CD1c-positive myeloid dendritic cell (primary cell): ENCODE data around the gene LHX2.

Experiments
- DNase-seq: peaks from one replicate; pipeline ENCODE4 v3.0.0-alpha.2; 2016; ENCODE audit errors: extremely low spot score

Gene LHX2

DNA sequence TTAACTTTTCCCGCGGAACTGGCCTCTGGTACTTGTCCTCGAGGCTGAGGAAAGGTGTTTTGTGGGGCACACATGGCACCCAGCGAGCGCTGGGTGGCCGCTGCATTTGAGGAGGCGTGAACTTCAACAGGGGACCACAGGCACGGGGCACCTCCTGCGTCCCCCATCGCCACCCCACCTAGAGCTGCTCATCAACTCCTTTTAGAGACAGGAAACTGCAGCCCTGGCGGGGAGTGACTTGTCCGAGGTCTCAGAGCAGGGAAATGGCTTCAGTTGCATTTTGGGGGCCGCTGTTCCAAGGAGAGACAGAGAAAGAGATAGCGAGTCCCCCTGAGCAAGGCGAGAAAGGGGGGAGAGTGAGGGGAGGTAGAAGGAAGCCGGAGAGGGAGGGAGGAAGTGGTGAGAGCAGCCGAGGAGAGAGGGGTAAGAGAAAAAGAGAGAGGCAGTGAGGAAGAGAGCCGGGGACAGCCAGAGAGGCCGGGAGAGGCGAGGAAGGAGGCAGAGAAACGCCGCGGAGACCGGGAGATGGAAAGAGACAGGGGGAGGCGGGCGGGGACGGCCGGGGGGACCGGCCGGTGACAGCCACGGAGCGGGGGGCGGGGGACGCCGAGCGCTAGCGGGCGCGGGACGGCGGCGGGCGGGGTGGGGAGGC, 12.5 kb upstream of the LHX2 start:
- no peak for DNase-seq

DNA sequence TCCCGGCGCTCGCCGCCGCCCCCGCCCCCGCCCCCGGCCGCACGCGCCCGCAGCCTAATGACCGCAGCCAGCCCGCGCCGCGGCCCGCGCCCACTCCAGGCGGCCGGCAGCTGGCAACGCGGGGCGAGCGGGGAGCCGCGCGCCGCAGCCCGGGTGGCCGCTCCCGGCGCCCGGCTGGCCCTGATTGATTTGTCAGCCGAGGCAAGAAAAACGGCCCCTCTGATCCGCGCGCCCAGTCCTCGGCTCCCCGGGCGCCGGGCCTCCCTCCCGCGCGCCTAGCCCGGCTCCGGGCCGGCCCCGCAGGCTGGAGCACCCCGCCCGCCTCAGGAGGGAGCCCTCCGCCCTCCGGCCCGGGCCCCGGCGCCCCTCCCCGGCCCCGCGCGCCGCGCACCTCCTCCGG, 11.9 kb upstream of the LHX2 start:
- no peak for DNase-seq

DNA sequence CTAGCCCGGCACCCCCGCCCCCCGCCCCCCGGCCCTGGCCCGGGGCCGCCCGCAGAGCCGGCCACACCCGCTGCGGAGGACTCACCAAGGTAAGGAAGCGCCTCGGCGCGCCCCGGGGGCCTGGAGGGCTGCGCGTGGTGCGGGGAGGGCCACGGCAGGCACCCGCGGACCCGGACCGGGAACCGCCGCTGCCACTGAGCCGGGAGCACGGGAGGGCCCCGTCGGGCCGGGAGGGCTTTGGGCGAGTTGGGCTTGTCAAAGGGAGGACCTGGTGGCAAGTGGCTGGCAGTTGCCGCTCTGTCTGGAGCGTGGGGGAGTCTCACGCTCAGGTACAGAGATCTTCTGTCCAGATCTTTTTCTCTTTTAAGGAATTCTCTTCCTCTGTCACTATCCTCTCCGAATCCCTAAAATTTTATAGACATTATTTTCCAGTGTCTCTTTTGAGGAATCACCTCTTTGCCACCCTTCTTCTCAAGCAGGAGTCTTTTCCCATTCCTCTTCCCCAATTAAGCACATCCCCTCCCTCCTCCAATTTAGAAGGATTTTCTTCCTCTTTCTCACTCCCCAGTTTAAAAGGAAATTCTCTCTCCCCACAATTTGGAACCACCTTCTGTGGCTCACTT, 11.3 kb upstream of the LHX2 start:
- DNase-seq: no peak

DNA sequence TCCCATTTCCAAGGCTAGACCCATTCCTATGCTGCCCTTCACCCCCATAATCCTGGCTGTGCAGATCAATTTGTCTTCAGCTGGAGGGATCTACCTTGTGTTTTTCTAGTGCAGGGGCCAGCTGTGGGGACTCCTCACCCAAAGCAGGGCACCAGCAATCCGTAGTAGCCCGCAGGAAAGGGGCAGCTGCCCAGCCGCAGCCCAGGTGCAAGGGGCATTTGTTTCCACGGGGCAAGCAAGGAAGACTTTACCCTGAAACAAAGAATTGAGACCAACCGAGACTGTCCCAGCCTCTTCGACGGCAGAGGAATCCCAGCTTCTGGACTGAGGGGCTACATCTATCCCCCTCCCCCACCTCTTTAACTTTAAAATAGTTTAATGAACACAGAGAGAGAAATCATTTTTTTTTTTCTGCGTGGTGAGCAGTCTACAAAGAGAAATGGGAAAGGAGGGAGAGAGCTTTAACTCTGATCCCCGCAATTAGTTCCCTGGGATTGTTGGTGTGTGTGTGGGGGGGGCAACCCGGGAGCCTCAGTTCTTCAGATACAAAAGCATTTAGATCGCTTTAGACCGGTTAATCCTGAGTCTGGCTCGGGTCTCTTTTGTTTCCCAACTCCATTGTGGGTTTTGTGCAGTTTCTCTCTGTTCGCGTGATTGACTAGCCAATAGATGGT, 10.6 kb upstream of the LHX2 start:
- no peak for DNase-seq

DNA sequence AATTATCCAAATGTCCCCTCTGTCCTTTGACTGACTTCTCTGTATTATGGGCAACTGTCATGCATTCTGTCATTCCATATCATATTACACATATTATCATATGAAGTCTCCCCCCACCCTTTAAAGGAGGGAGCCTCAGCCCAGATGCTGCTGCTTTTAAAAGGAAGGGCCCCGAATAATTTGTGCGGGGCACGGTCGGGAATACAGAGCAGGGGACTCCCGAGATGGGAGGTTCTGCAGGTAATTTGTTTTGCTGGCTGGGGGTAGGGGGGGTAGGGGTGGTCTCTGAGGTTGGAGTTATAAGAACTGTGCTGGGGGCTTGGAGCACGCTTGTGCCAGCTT, 10.1 kb upstream of the LHX2 start:
- no peak for DNase-seq

DNA sequence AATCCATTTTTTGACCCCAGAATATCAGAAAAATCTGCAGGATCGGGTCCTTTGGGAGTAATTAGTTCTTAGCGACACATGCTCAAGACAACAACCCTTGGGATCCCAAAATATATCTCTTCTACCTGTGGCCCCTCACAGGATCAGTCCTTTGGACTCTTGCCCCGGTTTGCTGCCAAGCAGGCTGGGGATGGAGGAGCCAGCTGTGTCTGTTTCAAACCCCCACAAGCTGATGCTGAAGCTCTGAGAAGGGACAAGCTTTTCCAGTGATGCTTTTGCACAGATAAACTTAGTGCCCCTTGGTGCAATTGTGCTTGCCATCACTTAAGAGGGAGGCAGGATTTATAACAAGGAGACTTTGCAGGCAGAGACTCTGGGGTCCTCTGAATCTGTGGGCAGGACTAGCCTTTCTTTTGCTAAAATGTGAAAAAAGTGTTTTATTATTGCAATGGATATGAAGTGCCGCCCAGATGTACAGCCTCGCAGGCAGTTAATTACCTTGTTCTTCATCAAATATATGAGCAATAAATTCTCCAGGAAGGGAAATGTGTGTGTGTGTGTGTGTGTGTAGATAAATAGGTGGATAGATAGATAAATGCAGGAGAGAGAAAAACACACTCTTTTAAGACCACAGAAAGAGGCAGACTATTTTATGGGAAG, 9.6 kb upstream of the LHX2 start:
- no peak for DNase-seq

DNA sequence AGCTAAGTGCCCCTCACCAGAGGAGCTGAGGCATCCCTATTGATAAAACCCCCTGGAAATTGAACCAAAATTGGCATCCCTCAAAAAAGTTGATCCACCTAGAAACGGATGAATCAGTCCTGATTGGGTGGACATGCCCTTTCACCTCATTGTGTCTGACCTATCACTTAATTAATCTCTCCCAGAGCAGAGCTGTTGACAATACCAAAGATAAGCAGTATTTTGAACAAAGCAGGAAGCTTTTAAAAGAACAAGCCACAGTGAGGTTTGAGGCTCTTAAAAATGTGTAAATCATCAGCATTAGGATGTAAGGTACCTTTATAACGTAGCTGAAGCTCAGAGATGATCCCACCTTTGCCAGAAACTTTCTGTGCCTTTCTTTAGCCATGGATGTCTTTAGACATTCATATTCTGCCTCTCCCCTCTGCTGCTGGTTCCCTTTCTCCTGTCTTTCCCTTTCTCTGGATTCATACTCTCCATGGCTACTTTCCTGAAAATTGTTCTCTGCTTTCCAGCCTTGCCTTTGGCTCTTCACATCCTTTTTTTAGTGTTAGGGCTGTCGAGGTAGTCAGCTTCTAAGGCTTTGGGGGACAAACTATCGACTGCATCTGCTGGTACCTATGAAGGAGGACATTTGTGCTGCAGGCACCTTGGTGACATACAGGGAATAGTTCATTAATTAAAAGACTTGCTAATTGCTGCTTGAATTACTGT, 7.8 kb upstream of the LHX2 start:
- no peak for DNase-seq

DNA sequence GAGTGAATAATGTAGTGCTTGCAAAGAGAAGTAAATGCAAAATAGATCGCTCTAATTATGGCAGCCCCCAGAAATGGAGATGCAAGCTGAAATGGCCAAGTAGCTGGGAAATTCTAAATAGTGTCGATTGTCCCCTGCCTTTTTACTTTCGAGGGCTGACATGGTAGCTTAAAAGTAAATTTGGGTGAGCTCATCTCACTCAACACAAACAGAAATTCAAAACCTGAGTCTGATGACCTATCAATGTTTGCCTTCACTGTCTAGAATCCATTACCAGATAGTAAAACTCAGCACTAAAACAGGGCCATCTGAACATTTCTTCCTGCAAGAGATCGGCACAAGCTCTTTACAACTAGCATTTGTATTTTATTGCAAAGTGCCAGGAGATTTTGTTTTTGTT, 7.0 kb upstream of the LHX2 start:
- DNase-seq: no peak

DNA sequence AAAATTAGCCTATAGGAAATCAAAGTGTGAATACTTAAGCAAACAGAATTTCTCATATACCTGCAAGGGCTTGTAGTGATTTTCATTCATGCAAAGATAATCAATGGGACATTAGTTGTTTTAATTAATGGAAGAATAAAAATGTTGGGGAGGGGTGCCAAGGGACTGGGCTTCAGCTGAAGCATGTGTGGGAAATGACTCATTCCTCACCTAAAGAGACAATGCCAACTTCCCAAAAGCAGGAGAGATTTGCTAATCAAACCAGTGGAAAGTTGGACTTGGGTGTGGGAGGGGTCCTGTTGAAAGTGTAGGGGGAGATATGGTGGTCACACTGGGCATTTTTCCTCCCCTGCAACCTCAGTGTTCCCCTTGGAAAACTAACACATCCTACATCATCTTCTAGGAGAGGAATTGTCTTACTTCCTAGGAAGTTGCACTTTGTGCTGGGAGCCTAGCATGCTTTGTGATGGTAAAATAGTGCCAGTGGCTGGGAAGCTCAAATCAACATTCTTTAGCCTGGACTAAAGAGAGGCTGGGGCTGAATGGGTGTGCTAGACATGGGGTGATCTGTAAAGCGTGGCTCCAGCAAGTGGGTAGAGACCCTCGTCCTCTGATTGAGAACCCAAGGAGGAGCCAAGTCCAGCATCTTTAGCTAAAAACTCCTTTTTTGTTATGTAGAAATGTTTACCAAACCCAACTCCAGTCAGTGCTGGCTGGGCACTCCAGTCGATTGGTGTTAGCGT, 6.4 kb upstream of the LHX2 start:
- no peak for DNase-seq

DNA sequence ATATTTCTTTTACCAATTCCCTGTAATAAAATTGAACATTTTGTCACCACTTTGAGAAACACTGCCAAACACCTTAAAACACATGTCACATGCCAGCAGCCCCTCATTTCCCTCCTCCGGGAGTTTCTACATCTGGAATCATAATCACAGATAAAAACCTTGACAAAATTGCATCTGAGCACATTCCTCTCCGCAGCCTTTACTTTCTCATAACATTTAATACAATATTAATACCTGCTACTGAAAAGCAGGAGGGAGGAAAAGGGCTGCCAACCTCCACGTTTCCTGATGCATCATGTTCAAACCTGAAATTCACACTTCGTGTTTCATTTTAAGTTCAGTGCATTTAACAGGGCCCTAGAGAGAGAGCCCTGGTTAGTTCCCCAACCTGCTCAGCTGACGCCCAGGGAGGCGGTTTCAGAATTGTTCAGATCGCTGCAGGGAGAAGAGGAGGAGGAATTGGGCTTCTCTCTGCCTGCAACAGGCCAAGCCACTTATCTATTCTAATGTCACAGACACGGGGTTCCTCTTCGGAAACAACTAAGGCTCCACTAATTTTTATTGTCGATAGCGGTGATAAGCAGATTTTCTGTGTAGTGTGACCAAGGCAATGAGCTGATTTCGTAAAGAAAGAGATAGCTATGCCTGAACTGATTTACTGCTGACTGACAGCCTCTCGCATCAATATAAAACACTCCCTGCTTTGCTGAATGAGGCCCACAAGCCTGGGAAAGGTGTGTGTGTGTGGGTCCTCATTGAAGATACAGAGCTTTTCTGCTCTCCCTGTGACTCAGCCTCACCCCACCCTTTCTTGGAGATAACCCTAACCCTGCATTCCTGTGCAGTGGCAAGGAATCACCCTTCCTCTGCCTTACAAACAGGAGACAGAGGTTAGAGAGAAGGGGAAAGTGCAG, 4.9 kb upstream of the LHX2 start:
- peak; percentile 85 for DNase-seq

DNA sequence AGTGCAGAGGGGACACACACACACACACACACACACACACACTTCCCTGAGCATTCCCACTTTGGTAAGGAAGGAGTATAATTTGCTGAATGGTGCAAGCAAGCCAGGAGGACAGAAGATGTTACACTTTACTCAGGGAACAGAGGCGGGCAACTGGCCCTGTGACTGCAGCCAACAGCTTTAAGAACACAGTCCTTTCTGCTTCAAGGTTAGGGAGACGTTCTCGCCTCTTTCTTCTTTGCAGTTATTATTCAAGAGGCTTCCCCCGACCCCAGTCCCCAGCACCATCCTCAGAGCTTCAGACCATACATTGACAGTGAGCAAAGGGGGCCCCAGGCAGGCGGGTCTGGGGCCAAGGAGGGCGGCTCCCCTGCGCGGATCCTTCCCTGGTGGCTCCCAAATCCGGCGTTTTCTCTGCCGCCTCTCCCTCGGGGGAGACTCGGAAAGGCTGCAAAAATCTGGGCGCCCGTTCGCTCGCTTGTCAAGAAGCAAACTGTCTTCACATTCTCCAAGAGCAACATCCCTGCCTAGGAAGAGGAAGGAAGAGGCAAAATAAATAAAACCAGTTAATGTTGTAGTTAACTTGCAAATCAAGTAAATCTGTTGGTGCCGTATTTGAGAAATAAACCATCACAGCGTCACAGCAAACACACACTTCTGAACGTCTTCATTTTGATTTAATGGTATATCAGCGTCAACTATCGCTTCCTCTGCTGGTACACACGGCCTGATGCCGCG, 3.8 kb upstream of the LHX2 start:
- no peak for DNase-seq

DNA sequence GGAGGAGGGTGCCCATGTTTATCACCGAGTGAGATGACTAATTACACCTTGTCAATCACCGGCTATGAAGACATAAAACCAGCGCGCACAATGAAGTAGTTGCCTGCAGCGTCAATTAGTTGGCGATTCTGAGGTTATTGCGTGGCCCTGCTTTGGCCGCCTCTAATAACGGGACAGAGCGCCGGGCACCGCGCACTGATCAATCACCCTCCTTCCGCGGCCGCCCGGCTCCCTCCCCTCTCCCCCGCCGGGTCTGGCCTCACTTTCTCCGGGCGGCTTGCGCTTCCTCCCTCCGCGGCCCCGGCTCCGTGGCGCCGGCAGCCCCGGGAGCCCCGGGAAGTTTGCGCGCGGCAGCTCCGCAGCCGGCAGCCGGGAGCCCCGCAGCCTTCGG, 3.3 kb upstream of the LHX2 start:
- no peak for DNase-seq

DNA sequence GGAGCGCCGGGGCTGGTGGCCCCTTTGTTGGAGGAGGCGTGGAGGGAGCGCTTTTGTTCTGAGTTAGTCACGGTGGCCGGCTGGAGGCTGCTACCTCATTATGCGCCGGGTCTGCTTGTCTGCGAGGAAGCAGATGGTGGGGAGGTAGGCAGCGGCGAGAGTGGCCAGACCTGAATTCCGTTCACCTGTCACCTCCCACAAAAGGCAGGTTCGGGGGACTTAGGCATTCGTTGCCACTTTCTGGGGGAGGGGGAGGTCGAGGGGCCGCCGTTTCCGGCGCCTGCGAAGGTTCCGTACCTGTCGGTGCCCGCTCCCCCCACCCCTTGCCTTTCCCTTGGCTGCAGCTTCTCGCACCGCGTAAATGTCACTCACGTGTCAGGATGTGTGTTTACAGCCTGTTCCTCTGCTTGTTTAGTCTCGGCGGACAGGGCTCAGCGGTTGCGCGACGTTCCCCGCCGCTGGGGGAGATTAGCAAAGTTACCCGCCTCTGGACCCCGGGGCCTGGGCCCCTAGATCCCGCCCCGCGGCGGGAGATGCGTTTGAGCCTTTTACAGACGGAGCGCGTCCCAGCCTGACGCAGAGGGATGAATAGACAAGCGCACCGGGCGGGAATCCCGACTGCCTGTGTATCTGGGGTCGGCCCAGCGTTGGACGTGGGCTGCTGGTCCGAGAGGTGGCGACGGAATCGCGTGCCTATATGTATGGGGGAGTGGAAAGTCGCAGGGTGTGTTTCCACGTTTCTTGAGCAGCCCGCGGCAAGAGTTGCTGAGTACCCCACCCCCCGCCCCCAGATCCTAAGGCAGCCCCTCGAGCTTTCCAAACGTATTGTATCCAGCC, 2.7 kb upstream of the LHX2 start:
- no peak for DNase-seq

DNA sequence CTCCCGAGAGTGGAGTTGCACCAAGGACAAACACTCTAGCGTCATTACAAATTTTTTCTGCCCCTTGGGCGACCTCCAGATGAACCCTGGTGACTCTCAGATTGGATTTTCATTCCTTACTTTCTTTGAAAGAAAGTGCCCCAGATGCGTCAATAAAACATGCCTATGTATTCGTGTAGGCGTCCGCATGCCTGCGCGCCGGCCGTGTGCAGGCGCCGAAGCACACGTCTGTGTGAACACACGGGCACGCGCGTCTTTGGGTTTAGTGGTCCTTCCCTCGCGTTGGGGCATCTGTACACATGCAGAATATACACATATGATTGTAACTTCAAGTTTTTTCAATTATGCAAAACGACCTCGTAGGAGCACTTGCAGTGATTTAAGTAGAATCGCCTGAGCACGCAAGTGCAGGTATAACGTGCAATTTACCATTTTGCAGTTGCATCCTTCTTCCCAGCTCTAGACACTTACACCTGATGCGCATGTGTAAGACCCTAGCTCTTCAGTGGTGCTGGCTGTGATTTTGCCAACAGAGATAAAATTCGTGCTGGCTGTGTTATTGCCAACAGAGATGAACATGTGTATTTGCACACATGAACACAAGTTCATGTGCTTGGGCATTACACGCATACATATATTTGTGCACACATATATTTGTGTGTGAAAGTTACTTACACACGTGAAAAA, 1.9 kb upstream of the LHX2 start:
- no peak for DNase-seq

DNA sequence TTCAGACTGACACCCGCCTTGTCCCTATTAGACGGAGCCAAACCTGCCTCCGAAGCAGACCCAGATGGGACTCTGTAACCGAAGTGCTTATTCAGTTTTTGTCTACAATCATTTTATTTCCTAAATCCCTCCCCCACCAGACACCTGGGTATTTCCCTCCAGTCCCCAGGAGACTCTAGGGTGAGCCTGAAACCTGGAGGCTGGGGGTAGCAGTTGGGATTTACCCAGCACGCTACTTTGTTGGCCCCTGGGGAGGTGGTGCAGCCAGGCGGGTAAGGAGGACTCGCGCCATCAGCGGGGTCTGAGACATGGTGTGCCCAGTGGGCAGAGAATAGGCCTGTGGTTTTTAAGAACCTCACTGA, 1.3 kb upstream of the LHX2 start:
- DNase-seq: no peak

DNA sequence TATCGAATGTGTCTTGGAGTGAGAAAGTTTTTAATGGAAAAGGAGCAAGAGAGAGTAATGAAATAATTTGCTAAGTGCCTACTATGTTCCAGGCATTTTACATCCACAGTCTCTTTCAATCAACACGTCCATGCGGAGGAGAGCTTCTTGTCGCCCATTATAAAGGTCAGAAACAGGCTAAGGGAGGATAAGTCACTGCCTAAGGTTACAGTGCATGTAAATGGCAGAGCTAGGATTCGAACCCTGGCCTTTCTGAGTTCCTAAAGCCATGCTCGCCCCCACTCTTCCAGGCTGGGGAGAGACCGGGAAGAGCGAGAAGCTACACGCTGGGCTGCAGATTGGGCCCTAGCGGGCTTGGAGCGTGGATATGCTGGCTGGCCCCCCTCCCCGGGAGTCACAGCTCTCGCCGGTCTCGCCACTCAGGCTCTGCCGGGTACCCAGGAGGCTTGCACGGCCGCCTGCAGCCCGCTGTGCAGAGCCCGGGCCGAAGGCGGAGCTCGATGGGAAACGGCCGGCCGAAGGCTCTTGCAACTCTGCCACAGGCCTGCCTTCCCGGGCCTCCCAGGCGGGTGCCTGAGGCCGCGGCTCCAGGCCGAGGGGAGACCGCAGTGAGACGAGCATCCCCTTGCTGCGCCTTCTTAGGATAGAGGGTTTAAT, 775 bp upstream of the LHX2 start:
- DNase-seq: no peak

DNA sequence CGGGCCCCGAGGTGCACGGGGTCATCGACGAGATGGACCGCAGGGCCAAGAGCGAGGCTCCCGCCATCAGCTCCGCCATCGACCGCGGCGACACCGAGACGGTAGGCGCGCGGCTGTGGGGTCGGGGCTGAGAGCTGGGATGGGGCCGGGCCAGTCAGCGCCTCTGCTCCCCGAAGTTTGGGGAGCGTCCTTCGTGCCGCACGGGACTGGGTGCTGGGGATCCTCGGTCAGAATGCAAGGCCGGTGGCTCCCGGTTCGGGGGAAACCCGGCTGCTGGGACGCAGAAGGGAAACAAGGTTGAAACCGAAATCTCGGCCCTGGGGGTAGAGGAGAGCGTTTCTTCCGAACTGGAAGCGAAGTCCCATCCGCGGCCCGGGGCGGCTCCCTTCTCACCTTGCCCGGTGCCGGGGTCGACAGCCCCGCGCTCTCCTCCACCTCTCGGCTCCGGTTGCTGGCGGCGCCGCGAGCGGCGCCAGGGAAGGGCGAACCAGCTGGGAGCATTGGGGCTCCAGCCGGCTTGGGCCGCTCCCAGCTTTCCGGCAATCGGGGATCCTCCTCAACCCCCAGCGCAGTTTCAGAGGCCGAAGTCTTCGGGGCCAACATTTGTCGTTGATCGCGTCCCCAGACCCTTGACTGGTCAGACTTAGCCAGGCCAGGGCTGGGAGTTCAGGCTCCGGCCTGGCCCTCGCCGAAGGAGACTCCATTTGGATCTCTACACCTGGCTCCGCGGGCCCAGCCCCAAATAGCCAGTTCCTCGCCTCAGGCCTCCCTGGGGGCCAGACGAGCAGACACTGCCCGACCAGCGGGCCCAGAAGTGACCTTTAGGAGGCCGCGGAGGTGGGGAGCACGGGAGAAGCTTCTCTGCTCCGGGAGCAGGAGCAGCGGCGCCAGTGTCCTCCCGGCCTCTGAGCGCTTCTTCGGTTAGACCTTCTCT, 1.1 kb downstream of the LHX2 start:
- DNase-seq: no peak
